PC-3 (cell line): ENCODE measurements around the gene CLIP1.

Experiments used
- EZH2 ChIP-seq: fragments of 300-600 bp; sonication (generic); IDR thresholded peaks from one replicate; pipeline ENCODE4 v1.6.1; 2017; ENCODE audit warnings: antibody characterized with exemption, mild to moderate bottlenecking, low read length; ENCODE audit not compliant: unreplicated experiment
- EZH2phosphoT487 ChIP-seq: fragments of 300-600 bp; sonication (generic); IDR thresholded peaks from 2 replicates; pipeline ENCODE4 v1.6.1; 2018; ENCODE audit warnings: mild to moderate bottlenecking, antibody characterized with exemption, low read length, borderline replicate concordance
- TF ChIP-seq, protein P1 (sequence below): fragments of 300-600 bp; sonication (generic); conservative IDR thresholded peaks from 2 replicates; pipeline ENCODE4 v1.5.1; 2017; ENCODE audit warnings: antibody characterized with exemption, low read depth, mild to moderate bottlenecking, low read length

GRCh38 chr12:122460061-122460460 is 37.6 kb upstream of the CLIP1 start:
- TF ChIP-seq EZH2 (no peak), EZH2phosphoT487 (no peak)
- TF ChIP-seq, protein P1, sequence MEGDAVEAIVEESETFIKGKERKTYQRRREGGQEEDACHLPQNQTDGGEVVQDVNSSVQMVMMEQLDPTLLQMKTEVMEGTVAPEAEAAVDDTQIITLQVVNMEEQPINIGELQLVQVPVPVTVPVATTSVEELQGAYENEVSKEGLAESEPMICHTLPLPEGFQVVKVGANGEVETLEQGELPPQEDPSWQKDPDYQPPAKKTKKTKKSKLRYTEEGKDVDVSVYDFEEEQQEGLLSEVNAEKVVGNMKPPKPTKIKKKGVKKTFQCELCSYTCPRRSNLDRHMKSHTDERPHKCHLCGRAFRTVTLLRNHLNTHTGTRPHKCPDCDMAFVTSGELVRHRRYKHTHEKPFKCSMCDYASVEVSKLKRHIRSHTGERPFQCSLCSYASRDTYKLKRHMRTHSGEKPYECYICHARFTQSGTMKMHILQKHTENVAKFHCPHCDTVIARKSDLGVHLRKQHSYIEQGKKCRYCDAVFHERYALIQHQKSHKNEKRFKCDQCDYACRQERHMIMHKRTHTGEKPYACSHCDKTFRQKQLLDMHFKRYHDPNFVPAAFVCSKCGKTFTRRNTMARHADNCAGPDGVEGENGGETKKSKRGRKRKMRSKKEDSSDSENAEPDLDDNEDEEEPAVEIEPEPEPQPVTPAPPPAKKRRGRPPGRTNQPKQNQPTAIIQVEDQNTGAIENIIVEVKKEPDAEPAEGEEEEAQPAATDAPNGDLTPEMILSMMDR, result no peak
